Stimulated activated CD8-positive, alpha-beta memory T cell treated with anti-CD3 and anti-CD28 coated beads, Interleukin-2, amount 100 ng/mL, for 48 hours (primary cell): Measurements from ENCODE around the gene CYP4A11.
"Not testable (repeated sequence)": the region's sequence is repeated elsewhere in the genome, so short reads cannot be mapped to it uniquely, and the experiment has no call there.

Experiments used
- DNase-seq, 2 donors: peaks; one replicate each; pipeline ENCODE4 v3.0.0-alpha.2; 2020; ENCODE audit warnings: low read depth in 2 of 2

Gene CYP4A11

GRCh38 chr1:46910790-46911189 is 30.5 kb downstream of the CYP4A11 start:
- DNase-seq, result no peak

- no peak for DNase-seq
Measured at GRCh38 chr1:46903481-46903880, 37.8 kb downstream of the CYP4A11 start.

- DNase-seq, result no peak
Measured at GRCh38 chr1:46900401-46900800, 40.9 kb downstream of the CYP4A11 start.

- not testable (repeated sequence) for DNase-seq
Measured at GRCh38 chr1:46881656-46882055, 59.6 kb downstream of the CYP4A11 start.
